ENCODE measurements around the gene ARHGAP24. TPM values are rescaled to one million over a fixed set of nuclear protein-coding genes. Genes with fewer than 3 reads are reported as not detected.

The ARHGAP24 gene
- total RNA-seq, 6 experiments from 2014 or later = 4.0 to 7.3 (median 6.1) TPM

DNA sequence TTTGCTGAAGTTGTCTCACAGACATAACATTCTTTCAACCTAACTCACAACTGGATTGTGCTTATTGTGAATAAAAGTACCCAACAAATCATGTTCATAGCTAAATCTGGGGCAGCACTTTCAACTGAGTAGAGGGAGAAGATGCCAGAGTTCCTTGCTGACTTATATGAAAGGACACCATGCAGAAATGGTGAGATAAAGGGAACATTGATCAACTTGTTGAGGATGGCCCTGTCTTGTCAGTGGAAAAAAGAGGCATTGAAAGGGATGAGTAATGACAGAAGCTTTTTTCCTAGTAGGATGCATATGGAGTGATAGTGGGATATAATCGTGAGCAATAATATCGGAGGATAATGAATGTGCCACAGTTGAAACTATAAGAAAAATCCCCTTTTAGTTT is 221.7 kb downstream of the ARHGAP24 start:
- 81% methylated on average over 2 of the region's 2 CpGs for WGBS (ENCODE audit: insufficient coverage, low coverage, low lambda C conversion rate, missing lambda C conversion rate)
- H3K27me3 ChIP-seq = no peaks in the 10 kb centered on the region
- intact Hi-C loops (cut with DNase I) = no loop called here
- no peaks in the 10 kb centered on the region for H3K4me1 ChIP-seq
- no peak overlapping the region for H3K4me3 ChIP-seq
- no peak for ATAC-seq
- H3K36me3 ChIP-seq = no peaks in the 10 kb centered on the region
- TF ChIP-seq, protein P1, sequence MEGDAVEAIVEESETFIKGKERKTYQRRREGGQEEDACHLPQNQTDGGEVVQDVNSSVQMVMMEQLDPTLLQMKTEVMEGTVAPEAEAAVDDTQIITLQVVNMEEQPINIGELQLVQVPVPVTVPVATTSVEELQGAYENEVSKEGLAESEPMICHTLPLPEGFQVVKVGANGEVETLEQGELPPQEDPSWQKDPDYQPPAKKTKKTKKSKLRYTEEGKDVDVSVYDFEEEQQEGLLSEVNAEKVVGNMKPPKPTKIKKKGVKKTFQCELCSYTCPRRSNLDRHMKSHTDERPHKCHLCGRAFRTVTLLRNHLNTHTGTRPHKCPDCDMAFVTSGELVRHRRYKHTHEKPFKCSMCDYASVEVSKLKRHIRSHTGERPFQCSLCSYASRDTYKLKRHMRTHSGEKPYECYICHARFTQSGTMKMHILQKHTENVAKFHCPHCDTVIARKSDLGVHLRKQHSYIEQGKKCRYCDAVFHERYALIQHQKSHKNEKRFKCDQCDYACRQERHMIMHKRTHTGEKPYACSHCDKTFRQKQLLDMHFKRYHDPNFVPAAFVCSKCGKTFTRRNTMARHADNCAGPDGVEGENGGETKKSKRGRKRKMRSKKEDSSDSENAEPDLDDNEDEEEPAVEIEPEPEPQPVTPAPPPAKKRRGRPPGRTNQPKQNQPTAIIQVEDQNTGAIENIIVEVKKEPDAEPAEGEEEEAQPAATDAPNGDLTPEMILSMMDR (IDR thresholded peaks at IDR 0.05) = no peak
- no peak overlapping the region for H3K27ac ChIP-seq
- DNase-seq = no peak
- no peaks in the 10 kb centered on the region for H3K9me3 ChIP-seq

DNA sequence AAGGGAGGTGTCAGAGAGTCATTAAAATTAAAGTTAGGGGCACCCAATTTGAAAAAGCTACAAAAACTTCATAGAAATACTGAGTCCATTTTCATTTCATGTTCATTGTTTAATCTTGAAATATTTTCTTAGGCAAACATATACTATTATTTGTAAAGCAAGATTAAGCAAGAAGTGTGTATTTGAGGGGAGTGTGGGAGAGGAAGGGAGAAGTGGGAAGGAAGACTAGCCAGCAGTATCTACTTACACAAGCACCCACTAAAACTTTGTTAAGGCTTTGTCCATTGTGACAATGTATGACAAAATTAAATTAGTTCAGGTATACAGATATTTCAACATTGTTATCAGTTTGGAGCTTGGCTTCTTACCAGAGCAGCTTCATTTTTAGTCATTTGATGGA is 222.9 kb downstream of the ARHGAP24 start:
- Histone ChIP-seq H3K36me3 (no peaks in the 10 kb centered on the region), H3K9me3 (no peaks in the 10 kb centered on the region), H3K4me3 (no peak overlapping the region), H3K27me3 (no peaks in the 10 kb centered on the region), H3K4me1 (no peaks in the 10 kb centered on the region), H3K27ac (no peak overlapping the region)
- ATAC-seq (peak in 3 of 4 donors; percentile 13 to 50 (median 44)), DNase-seq (no peak)
- intact Hi-C loops (cut with DNase I) = no loop called here
- TF ChIP-seq, protein P1 (IDR thresholded peaks at IDR 0.05) = no peak
- TF ChIP-seq POLR2A (IDR thresholded peaks at IDR 0.05) = no peak

DNA sequence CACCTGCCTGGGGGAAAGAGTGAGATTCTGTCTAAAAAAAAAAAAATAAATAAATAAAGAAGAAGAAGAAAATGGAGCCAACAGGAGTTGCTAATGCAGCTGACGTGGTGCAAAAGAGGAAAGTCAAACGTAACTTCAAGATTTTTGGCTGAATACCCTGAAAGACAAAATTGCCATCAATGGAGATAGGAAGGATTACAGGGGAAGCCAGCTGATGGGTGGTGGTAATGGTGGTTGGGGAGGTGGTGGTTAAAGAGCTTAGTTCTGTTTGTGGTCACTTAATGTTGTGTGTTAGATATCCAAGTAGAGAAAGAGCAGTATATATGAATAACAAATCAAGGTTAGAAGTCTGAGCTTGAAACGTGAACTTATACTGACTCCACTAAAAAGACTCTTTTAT is 225.4 kb downstream of the ARHGAP24 start:
- Histone ChIP-seq H3K27ac (no peak overlapping the region), H3K4me3 (no peak overlapping the region), H3K9me3 (no peaks in the 10 kb centered on the region), H3K36me3 (no peaks in the 10 kb centered on the region), H3K27me3 (no peaks in the 10 kb centered on the region), H3K4me1 (no peaks in the 10 kb centered on the region)
- TF ChIP-seq, protein P1 (IDR thresholded peaks at IDR 0.05) = no peak
- no peak for TF ChIP-seq POLR2A (IDR thresholded peaks at IDR 0.05)
- 23% methylated on average over 3 of the region's 3 CpGs for WGBS (ENCODE audit: insufficient coverage, low coverage, low lambda C conversion rate, missing lambda C conversion rate)
- DNase-seq (no peak), ATAC-seq (no peak)
- intact Hi-C loops (cut with DNase I) = no loop called here

DNA sequence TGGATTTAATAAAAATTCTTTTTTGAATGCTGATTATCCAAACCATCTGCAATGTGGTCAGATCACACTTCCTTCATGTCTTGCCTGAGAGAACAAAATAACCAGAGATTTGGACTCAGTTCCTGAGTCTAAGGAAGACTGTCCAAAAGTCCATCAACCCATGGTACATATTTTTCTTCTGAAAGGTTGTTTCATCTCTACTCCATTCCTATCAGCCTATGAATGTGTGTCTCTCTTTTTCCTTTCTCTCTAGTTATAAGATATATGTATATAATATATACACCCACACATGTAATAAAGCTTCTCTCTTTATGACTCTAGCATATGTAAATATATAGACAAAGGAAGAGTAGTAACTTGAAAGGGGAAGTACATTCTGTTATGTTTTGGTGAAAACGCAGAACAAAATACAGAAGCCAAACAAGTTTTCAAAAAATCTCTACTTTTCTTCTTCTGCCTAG is 226.9 kb downstream of the ARHGAP24 start:
- 57% methylated on average over 1 of the region's 1 CpG for WGBS (ENCODE audit: insufficient coverage, low coverage, low lambda C conversion rate, missing lambda C conversion rate)
- Histone ChIP-seq H3K9me3 (no peaks in the 10 kb centered on the region), H3K4me1 (no peaks in the 10 kb centered on the region), H3K27me3 (no peaks in the 10 kb centered on the region), H3K27ac (no peak overlapping the region), H3K4me3 (no peak overlapping the region), H3K36me3 (no peaks in the 10 kb centered on the region)
- ATAC-seq (peak in 2 of 4 donors; percentile 42 to 62), DNase-seq (no peak)
- no peak for TF ChIP-seq POLR2A (IDR thresholded peaks at IDR 0.05)
- TF ChIP-seq, protein P1 (IDR thresholded peaks at IDR 0.05) = no peak
- intact Hi-C loops (cut with DNase I) = no loop called here

DNA sequence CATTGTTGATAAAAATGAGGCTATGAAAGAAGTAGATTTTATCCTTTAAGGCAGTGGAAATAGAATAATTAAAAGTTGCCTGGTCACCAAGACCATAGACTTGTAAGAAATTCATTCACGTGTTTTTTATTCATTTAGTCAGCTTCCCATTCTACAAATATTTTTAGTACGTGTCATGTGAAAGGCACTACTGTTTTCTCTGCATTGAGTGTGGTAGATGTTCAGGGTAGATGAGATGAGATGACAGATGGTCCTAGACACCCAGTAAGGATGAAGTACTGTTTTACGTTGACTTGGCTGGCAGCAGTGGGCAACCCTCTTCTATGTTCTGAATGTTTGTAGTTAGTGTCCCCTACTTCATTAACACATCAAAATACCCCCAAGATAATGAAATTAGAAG is 228.1 kb downstream of the ARHGAP24 start:
- peak overlapping the region in 1 of 3 donors; percentile 6 for H3K27ac ChIP-seq
- WGBS (ENCODE audit: insufficient coverage, low coverage, low lambda C conversion rate, missing lambda C conversion rate) = 63% methylated on average over 3 of the region's 3 CpGs
- intact Hi-C loops (cut with DNase I) = no loop called here

More for the DNA sequence above, 228.1 kb downstream of the ARHGAP24 start:
- no peak for TF ChIP-seq POLR2A (IDR thresholded peaks at IDR 0.05)
- TF ChIP-seq, protein P1 (IDR thresholded peaks at IDR 0.05) = no peak
- Histone ChIP-seq H3K4me3 (no peak overlapping the region), H3K4me1 (no peaks in the 10 kb centered on the region), H3K36me3 (no peaks in the 10 kb centered on the region), H3K9me3 (no peaks in the 10 kb centered on the region), H3K27me3 (no peaks in the 10 kb centered on the region)
- ATAC-seq = peak in 1 of 4 donors; percentile 30
- DNase-seq = no peak

Data from right lobe of liver (tissue), 6 donors.